Vagina (tissue), 2 donors: ENCODE data around the gene PCGF3. TPM values are rescaled to one million over a fixed set of nuclear protein-coding genes. Genes with fewer than 3 reads are reported as not detected.
A peak's percentile ranks its signal among the peaks of the same experiment; 100 is the strongest.

Experiments used
- DNase-seq, 2 donors: peaks; one replicate each; pipeline ENCODE4 v3.0.0-alpha.2; 2017; ENCODE audit errors: extremely low spot score in 2 of 2
- H3K27ac ChIP-seq: fragments of 200-600 bp; sonication (generic); one replicate; pipeline ENCODE4 v1.5.1; 2019
- H3K27me3 ChIP-seq: fragments of 200-600 bp; sonication (generic); one replicate; pipeline ENCODE4 v1.5.1; 2019
- H3K36me3 ChIP-seq, 2 donors: fragments of 200-600 bp; sonication (generic); one replicate each; pipeline ENCODE4 v1.5.1; 2017 to 2019
- H3K4me1 ChIP-seq: fragments of 200-600 bp; sonication (generic); one replicate; pipeline ENCODE4 v1.5.1; 2019
- H3K4me3 ChIP-seq, 2 donors: fragments of 200-600 bp; sonication (generic); 1 replicate in 1 of 2; 2 replicates in 1 of 2; pipeline ENCODE4 v1.5.1; 2016 to 2019
- H3K9me3 ChIP-seq: fragments of 200-600 bp; sonication (generic); one replicate; pipeline ENCODE4 v1.5.1; 2019
- POLR2A ChIP-seq, 2 donors: fragments of 450-650 bp; IDR thresholded peaks; one replicate each; pipeline ENCODE4 v1.6.1; 2017; ENCODE audit warnings: antibody characterized with exemption in 2 of 2, mild to moderate bottlenecking in 2 of 2, moderate library complexity in 2 of 2
- POLR2AphosphoS5 ChIP-seq, 2 donors: sonication (generic); formaldehyde crosslinking; IDR thresholded peaks; one replicate each; pipeline ENCODE4 v1.9.0; 2017; ENCODE audit warnings: antibody characterized with exemption in 2 of 2, mild to moderate bottlenecking in 2 of 2, low read depth in 1 of 2; ENCODE audit not compliant: insufficient read depth in 1 of 2
- intact Hi-C: fragments of 100-400 bp; cut with DNase I; formaldehyde crosslinking; loops from one replicate; pipeline ENCODE4 v1.15.1; 2023
- total RNA-seq: library from RNA; depleted of rRNA; stranded (reverse); fragments of >200 nt; gene quantifications from one replicate; pipeline ENCODE4 v1.2.3, GENCODE V29; 2016
- TF ChIP-seq, protein P1 (sequence below), 3 experiments: fragments of 450-650 bp in 2 of 3; fragments of 200-600 bp in 1 of 3; sonication (generic) in 1 of 3; IDR thresholded peaks; one replicate each; pipeline ENCODE4 v1.5.1; 2017 to 2019; ENCODE audit warnings: antibody characterized with exemption in 3 of 3, mild to moderate bottlenecking in 2 of 3, moderate library complexity in 2 of 3

The PCGF3 gene
- total RNA-seq, 1 donor from 2014 or later, result 64.8 TPM

DNA sequence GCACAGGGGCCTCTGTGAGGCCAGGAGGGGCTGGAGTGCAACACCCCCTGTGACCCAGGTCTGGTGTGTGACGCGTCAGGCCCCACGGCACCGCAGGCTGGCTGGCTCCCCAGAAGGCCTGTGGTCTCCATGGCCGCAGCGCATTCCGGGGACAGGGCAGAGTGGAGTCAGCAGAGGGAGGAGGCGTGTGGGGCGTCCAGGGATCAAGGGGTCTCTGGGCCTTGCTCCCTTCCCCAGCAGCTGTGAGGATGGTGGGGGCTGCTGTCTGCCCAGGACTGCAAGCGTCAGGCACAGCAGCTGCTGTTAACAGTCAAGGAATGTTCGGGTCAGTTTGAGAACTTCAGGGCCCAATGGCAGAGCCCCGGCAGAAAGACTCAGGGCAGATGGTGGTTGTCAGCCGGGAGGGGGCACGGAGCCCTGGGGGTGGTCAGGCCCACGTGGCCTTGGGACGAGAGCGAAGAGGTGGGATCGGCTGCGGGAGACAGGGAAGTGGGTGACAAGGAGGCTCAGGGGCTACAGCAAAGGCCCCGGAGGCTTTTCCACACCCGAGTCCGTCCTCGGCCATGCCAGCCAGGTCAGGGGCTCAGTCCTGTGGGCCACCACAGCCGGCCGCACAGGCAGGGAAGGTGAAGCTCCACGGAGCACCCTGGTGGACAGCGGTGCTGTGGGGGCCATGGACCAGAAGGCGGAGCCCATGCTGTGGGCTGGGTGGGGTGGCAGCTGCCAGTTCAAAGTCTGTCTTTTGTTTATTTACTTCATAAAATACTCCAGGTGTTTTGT is 18.3 kb downstream of the PCGF3 start:
- intact Hi-C loops, result no loop called here
- peaks cover 0 to 6% of the 10 kb centered on the region in 2 donors for H3K36me3 ChIP-seq
- H3K4me1 ChIP-seq, result peaks cover 50% of the 10 kb centered on the region
- no peaks in the 10 kb centered on the region for H3K9me3 ChIP-seq
- no peaks in the 10 kb centered on the region for H3K27me3 ChIP-seq
- no peak overlapping the region for H3K4me3 ChIP-seq
- no peak overlapping the region for H3K27ac ChIP-seq
- DNase-seq, result no peak
- TF ChIP-seq, protein P1, sequence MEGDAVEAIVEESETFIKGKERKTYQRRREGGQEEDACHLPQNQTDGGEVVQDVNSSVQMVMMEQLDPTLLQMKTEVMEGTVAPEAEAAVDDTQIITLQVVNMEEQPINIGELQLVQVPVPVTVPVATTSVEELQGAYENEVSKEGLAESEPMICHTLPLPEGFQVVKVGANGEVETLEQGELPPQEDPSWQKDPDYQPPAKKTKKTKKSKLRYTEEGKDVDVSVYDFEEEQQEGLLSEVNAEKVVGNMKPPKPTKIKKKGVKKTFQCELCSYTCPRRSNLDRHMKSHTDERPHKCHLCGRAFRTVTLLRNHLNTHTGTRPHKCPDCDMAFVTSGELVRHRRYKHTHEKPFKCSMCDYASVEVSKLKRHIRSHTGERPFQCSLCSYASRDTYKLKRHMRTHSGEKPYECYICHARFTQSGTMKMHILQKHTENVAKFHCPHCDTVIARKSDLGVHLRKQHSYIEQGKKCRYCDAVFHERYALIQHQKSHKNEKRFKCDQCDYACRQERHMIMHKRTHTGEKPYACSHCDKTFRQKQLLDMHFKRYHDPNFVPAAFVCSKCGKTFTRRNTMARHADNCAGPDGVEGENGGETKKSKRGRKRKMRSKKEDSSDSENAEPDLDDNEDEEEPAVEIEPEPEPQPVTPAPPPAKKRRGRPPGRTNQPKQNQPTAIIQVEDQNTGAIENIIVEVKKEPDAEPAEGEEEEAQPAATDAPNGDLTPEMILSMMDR (IDR thresholded peaks at IDR 0.05), result no peak
- TF ChIP-seq POLR2AphosphoS5 (IDR thresholded peaks at IDR 0.05; ENCODE audit: insufficient read depth in 1 of 2, low read depth in 1 of 2) (no peak), POLR2A (IDR thresholded peaks at IDR 0.05) (no peak)

GRCh38 chr4:725391-726234 is 20.0 kb downstream of the PCGF3 start:
- Histone ChIP-seq H3K4me3 (no peak overlapping the region), H3K27ac (peak overlapping the region; percentile 22), H3K36me3 (peaks cover 0 to 10% of the 10 kb centered on the region in 2 donors), H3K9me3 (no peaks in the 10 kb centered on the region), H3K27me3 (no peaks in the 10 kb centered on the region), H3K4me1 (peaks cover 40% of the 10 kb centered on the region)
- intact Hi-C loops, result no loop called here
- no peak for DNase-seq
- TF ChIP-seq, protein P1 (IDR thresholded peaks at IDR 0.05), result no peak
- TF ChIP-seq POLR2AphosphoS5 (IDR thresholded peaks at IDR 0.05; ENCODE audit: insufficient read depth in 1 of 2, low read depth in 1 of 2), result peak in 1 of 2 donors; percentile 7

- H3K27ac ChIP-seq, result peak overlapping the region; percentile 22
- intact Hi-C loops, result no loop called here
- H3K9me3 ChIP-seq, result no peaks in the 10 kb centered on the region
- H3K4me1 ChIP-seq, result peaks cover 33% of the 10 kb centered on the region
- peaks cover 0 to 16% of the 10 kb centered on the region in 2 donors for H3K36me3 ChIP-seq
- H3K27me3 ChIP-seq, result no peaks in the 10 kb centered on the region
- DNase-seq, result no peak
- H3K4me3 ChIP-seq, result no peak overlapping the region
- TF ChIP-seq POLR2A (IDR thresholded peaks at IDR 0.05), result no peak
- TF ChIP-seq, protein P1 (IDR thresholded peaks at IDR 0.05), result no peak
- no peak for TF ChIP-seq POLR2AphosphoS5 (IDR thresholded peaks at IDR 0.05; ENCODE audit: insufficient read depth in 1 of 2, low read depth in 1 of 2)
Observed at GRCh38 chr4:726235-726787, 20.7 kb downstream of the PCGF3 start.

- Histone ChIP-seq H3K4me1 (peaks cover 28% of the 10 kb centered on the region), H3K27ac (peak overlapping the region; percentile 22), H3K36me3 (peaks cover 0 to 16% of the 10 kb centered on the region in 2 donors), H3K27me3 (no peaks in the 10 kb centered on the region), H3K9me3 (no peaks in the 10 kb centered on the region), H3K4me3 (no peak overlapping the region)
- intact Hi-C loops, result no loop called here
- DNase-seq, result no peak
- TF ChIP-seq, protein P1 (IDR thresholded peaks at IDR 0.05), result no peak
- TF ChIP-seq POLR2A (IDR thresholded peaks at IDR 0.05), result no peak
- TF ChIP-seq POLR2AphosphoS5 (IDR thresholded peaks at IDR 0.05; ENCODE audit: insufficient read depth in 1 of 2, low read depth in 1 of 2), result peak in 1 of 2 donors; percentile 25
Observed at GRCh38 chr4:726838-727237, 21.2 kb downstream of the PCGF3 start.
